HUDEP-2 (cell line): ENCODE data around the gene VPS33B.

Experiments used
- DNase-seq, 76 experiments: peaks; one replicate each; lab custom pipeline; 2025; ENCODE audit not compliant: unreplicated experiment in 76 of 76; lab: John Stamatoyannopoulos, UW

Gene VPS33B

DNA sequence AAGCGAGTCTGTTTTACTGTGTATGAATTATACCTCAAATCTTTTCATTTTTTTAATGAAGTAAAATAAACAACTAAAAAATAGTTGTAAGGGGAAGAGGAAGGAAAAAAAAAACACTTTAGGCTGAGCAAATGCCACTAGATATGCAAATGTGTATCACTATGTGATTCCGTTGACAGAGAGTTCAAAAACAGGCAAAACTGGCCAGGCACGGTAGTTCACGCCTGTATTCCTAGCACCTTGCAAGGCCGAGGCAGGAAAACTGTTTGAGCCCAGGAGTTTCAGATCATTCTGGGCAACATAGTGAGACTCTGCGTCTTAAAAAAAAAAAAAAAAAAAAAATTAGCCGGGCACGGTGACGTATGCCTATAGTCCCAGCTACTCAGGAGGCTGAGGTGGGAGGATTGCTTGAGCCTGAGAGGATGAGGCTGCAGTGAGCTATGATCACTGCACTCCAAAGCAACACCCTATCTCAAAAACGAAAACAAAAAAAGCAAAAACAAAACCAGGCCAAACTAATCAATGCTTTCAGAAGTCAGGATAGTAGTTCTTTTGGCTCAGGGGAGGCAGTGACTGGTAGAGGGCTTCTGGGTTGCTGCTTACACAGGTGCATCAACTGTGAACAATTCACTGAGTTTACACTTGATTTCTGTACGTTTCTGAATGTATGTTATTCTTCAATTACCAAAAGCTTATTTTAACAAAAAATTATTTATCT lies 35.4 kb downstream of the VPS33B start:
- DNase-seq: no peak

DNA sequence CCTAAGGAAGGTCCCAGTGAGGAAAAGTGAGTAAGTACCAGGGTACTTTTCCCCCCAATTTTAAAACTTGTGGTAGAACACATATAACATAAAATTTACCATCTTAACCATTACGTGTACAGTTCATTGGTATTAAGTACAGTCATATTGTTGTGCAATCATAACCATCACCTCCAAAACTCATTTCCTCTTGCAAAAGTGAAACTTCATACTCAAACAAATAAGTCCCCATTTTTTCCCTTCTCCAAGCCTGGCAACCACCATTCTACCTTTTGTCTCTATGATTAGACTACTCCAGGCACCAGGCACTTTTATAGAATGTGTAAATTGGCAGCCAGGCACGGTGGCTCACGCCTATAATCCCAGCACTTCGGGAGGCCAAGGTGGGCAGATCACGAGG lies 40.3 kb downstream of the VPS33B start:
- DNase-seq: no peak

DNA sequence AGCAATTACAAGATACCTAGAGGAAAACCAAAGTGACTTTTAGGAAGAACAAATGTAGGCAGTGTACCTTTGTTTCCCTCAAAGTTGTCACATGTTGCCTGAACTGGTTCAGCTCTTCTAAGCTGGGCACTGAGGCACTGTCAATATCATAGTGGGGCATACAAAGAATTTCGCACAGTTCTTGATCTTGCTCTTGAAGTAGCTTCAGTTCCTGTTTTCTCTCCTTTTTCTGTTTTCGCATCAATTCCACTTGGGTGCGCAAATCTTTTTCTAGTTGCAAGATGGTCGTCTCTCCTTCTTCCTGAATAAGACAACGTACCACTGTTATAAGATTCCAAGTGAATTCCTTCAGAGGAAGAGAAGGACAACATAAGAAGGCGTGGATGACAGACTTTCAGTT lies 40.7 kb downstream of the VPS33B start:
- no peak for DNase-seq

DNA sequence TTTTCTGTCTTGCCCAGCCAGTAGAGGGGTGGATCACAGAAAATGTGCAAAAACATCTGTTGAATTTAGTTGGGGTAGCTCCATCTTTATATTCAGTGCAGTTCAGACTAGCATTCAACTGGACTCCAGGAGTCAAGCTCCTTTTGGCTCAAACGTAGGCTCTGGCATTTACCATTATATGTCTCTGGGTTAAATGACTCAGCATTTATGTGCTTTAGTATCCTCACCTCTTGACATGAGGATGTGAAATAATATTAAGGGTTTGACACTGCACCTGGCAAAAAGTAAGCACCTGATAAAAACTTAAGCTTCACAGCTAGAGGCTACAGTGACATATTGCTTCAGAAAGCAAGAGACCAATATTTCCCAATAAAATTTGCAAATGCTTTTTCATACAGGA lies 42.8 kb downstream of the VPS33B start:
- no peak for DNase-seq

DNA sequence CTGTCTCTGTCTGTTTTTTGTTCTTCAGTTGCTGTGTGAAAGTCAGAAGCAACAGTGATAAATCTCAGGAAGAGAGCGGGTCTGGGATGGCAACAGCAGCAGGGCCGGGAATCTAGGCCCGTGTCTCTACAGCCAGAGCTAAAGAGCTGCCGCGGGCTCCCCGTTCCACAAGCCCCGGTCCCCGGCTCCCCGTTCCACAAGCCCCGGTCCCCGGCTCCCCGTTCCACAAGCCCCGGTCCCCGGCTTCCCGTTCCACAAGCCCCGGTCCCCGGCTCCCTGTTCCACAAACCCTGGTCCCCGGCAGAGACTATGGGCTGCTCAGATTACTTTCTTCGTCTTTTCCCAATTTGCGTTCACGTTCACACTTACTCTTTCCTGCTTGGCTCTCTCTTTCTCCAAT lies 48.2 kb downstream of the VPS33B start:
- DNase-seq: no peak

DNA sequence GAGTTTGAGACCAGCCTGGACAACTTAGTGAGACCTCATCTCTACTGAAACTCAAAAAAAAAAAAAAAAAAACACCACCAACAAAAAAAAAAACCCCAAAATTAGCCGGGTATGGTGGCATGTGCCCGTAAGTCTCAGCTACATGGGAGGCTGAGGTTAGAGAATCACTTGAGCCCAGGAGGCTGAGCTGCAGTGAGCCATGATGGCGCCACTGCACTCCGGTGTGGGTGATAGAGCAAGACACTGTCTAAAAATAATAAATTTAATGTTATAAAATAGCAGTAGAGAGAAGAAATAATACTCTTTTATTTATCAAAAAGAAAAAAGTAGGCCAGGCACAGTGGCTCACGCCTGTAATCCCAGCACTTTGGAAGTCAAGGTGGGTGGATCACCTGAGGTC lies 50.3 kb downstream of the VPS33B start:
- no peak for DNase-seq

DNA sequence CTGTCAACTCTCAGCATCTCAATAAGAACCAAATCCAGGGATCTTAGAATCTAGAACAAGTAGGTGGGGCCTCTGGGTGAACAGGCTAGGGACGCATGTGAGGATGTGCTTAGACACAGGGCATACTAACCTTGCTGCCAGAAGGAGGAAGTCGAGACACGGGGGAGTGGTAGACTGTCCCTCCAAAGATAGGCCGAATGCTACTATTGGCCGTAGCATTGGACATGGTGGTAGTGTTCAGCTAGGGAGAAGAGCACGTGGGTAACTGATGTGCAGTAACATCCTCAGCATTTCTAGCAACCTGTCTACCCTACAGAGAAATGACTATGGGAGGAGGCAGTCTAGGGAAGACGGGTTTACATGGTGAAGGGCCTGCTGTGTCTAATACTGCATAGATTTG lies 52.1 kb downstream of the VPS33B start:
- DNase-seq: peak in 9 of 76 experiments; percentile 5 to 61 (median 19)

DNA sequence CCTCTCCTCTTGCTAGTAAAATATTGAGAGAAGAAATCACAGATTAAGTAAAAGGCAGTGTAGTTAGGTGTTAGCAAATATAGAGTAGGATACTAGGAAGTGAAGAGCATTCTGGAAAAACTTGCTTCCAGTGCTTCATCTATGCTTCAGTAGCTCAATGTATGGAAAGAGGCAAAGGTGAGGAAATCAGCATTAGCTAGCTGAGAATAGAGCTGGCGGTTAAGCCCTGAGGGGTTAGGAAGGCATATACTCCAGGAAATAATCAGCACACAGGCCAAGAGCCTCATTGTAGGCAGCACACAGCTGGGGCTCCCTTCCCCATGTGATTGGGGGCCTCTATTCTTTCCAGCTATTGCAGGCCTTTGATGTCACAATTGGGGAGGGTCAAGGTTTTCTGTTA lies 54.0 kb downstream of the VPS33B start:
- DNase-seq: no peak

DNA sequence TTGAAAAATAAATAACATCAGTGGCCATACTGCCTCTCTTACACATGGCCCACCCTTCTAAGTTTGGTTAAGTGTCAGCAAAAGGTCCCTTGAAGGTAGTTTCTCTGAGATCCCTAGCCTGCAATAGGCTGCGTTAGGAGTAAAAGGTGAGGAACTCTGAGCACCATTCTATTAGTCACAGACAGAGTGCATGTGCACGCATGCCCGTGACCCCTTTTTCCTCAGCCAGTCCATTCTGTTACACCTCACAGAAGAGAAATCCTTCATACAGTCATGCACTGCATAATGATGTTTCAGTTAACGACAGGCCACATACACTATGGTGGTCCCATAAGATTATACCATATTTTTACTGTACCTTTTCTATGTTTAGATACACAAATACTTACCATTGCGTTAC lies 55.2 kb downstream of the VPS33B start:
- no peak for DNase-seq

DNA sequence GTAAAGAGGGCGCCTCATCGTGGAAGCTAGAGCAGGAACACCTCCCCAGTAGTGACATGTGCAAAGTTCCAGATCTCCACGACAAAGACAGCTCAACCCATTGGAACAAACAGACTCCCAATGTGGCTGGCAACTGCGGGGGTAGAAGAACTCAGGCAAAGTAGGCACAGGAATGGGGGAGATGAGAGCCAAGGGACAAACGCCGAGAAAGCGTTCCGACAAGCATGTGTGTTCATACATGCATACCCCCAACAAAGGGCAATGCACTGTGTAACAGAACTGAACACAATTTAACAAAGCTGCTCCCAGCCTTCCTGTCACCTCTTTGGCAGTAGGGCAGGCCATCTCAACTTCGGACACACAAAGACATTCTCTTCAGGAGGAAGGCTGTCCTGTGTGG lies 56.1 kb downstream of the VPS33B start:
- no peak for DNase-seq

DNA sequence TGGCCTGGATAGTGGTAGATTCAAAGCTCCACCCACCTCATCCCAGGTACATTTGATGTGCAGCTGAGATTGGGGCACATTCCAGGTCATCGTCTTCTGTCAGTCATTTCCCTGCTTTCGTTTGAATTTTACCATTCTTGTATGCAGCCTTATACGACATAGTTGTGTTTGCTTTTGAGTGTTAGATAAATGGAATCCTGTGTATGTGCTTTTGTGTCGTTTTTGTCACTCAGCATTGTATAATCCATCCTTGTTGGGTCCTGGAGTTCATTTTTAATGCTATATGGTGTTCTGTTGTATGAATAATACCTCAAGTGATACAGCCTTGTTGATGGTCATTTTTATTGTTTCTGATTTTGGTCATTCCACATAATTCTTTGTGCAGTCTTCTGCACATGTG lies 60.4 kb downstream of the VPS33B start:
- DNase-seq: no peak

DNA sequence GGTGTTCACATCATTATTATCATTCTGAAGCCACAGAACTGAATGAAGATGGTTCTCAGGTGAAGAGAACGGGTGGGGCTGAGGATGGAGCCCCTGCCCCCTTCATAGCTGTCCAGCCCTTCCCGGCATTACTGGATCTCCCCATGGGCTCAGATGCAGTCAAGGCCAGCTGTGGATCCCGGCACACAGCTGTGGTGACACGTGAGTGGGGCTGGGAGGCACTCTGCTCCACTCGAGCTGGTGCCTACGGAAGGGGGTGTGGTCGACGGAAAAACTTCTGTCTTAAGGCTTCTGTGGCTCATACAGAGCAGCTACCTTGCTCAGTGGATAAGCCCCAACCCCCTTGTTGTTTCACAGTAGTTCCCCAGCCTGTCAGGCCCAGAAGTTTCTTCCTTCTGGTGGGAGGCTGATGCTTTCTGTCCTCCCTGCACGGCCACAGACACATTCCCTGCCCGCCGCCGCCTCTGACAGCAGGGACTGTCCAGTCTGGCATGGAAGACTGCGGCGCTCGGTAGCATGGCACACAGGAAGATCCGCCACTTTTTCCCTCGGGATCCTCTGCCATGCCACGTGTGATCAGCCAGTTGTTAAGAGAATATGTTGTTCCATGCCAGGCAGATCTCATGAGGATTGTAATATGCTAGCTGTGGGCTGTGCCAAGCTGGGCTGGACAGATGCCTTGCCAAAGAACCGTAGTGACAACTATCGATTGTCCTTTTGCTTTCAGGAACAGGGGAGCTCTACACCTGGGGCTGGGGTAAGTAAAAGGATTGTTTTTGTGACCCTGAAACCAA lies 61.9 kb downstream of the VPS33B start:
- no peak for DNase-seq

DNA sequence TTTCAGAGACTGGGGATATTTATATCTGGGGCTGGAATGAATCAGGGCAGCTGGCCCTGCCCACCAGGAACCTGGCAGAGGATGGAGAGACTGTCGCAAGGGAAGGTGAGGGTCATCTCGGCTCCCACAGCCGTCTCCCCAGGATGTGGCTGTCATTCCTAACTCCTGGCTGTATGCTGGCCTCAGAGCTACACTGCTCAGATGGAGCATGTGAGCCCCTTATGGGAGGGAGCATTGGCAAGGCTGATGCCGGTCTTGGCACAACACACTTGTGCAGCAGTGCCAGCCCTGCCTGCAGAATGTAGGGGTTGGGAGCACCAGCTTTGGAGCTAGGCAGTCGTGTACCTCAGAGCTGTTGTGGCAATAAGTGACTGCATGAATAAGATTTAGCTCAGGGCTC lies 62.5 kb downstream of the VPS33B start:
- no peak for DNase-seq

DNA sequence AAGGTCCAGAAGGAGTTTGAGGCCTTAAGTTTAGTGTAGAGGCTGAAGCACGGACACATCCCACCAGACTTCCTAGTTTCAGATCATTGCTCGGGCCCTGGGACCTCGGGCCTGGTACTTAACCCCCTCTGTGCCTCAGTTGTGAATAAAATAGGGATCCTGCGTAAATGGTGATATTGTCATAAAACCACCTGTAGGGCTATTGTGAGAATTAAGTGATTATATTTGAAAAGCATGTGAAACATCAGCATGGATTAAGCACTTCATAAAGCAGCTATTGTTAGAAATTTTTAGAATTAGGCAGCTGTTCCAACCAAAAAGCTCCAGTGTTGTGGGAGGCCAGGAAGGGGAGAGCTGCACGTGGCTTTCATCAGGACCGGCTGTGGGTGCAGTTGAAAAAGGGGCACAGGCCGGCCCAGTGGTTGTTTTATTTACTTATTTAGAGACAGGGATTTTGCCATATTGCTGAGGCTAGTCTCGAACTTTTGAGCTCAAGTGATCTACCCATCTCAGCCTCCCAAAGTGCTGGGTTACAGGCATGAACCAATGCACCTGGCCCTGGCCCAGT lies 63.3 kb downstream of the VPS33B start:
- DNase-seq: no peak

DNA sequence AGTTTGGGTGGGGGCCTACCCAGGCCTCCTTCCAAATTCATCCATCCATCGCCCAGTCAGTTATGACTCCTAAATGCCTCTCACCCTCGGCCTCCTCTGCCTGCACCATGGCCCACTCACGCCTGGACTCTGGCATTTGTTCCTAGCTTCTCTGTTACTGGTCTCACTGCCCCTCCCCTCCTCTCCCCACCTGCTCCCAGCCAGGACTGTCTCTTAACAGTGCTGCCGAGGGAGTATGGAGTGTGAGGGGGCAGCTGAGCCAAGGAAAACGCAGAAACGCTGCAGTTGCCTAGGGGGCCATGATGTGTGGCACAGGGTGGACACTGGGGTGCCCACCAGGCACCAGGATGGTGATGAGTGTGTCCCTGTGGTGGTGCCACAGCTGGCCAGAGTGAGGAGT lies 64.6 kb downstream of the VPS33B start:
- DNase-seq: no peak

DNA sequence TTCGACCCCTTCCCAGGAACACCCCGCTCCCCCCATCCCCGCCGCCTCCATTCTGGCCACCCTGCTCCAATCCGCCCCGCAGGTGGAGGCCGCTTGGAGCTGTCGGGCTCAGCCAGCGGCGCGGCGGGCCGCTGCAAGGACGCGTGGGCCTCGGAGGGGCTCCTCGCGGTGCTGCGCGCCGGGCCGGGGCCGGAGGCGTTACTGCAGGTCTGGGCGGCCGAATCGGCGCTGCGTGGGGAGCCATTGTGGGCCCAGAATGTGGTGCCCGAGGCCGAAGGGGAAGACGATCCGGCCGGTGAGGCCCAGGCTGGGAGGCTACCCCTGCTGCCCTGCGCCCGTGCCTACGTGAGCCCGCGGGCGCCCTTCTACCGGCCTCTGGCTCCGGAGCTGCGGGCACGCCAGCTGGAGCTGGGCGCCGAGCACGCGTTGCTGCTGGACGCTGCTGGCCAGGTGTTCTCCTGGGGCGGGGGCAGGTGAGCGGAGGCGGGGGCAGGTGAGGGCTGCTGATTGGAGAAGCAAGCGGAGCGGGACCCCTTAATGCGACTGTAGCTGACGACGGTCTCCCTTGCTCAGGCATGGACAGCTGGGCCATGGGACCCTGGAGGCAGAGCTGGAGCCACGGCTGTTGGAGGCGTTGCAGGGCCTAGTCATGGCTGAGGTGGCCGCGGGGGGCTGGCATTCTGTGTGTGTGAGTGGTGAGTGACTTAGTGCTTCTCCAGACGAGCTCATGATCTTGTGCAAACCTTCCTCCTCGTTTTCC lies 65.2 kb downstream of the VPS33B start:
- DNase-seq: no peak

DNA sequence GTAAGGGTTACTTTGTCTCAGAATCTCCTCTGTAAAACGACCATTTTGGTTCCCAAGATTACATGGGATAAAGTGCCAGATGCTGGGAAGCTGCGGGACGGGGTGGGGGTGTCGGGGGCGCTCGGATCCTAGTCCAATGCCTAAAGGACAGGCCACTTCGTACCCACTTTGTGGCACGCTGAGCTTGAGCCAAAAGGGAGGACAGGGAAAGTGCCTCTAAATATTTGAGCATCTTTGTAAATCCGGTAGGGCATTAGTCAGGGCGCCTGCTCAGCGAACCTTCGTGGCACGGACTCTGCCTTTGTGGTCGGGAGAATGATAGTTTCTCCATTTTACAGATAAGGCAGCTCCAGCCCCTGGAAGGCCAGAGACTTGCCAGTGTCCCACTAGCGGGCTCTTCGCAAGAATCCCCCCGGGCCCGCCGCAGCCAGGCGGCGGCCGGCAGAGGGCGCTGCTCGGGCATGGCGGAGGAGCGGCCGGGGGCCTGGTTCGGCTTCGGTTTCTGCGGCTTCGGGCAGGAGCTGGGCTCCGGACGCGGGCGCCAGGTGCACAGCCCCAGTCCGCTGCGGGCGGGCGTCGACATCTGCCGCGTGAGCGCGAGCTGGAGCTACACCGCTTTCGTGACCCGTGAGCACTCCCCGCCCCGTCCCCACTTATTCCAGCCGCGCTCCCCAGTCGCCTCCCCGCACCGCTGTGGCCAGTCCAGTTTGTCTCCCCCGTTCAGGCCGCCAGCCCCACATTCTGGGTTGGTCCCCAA lies 65.9 kb downstream of the VPS33B start:
- DNase-seq: peak in 65 of 76 experiments; percentile 3 to 70 (median 42)

DNA sequence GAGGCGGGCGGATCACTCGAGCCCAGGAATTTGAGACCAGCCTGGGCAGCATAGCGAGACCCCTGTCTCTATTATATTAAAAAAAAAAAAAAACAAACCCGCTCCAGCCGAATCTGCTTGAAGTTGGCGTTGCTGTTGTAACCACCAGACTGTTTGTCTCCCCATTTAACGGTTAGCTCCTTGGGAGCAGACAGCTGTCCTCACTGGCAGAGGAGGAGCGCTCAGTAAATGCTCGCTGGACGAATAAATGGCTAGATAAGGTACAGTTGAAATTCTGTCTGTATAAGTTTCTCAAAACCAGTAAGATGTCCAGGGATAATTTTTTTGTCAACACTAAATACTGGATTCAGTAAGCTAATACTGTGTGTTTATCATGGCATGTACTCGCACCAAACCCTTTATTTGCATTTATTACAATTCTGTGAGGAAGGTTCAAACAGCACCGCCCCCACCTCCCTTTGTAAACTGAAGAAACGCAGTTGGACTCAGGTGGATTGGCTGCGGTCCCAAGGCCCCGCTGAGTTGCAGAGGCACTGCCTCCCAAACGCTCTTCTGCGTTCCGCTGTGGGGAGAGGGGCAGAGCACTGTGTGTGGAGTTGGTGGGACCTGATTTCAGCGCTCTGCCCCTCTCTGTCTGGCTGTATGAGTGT lies 66.6 kb downstream of the VPS33B start:
- DNase-seq: peak in 43 of 76 experiments; percentile 5 to 57 (median 22)

DNA sequence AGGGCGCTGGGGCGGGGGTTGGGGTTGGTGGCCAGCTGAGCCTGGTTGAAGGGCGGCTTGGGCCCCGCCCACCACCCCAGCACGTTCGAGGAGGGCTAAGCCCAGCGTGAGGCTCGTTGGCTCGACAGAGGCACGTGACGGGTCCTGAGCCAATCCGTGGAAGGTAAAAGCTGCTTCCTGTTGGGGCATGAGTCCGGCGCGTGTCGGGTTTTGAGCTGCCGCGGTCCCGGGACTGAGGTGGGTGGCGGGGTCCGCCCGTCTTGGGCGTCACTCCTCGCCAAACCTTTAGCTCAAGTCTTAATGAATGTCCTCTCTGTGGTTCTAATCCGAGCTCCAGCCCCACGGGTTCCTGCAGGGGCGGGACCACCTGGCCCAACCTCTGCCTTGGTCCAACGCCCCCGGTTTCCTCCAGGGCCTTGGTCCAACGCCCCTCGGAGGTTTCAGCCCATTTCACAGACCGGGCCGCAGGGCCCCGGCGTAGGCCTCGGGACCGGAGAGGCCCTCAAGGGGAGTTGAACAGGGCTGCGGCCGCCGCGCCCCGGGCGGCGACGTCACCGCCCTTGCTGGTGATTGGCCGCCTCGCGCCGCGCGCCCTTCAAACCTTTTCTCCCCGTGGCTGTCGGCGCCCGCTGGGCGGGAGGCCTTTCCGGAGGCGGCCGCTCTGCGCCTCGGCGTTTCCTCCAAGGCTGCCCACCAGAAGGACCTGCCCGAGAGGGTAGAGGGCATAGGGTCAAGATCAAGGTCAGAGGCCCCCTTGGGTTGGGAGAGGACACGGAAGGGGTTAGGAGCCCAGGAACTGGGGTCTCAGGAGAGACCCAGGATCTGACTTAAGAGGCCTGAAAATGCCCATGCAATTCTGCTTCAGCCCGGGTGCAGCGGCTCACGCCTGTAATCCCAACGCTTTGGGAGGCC lies 67.4 kb downstream of the VPS33B start, which contains the start of gene RCCD1:
Gene RCCD1 (plus strand): TSS at position 173 of the 912 bp plus-strand sequence. CDS start 1,851 bp downstream, outside the sequence.
- DNase-seq: peak; percentile 36 to 97 (median 94)
